Subcutaneous abdominal adipose tissue (tissue), 5 donors: ENCODE measurements around the gene KLK10.

Experiments used
- H3K27ac ChIP-seq: one replicate; pipeline ENCODE4 v1.7.0; 2013; ENCODE audit warnings: low read depth, mild to moderate bottlenecking, inconsistent platforms, low read length, moderate library complexity
- H3K27me3 ChIP-seq, 5 donors: one replicate each; pipeline ENCODE4 v1.7.0; 2013; ENCODE audit warnings: low read length in 5 of 5, inconsistent platforms in 1 of 5; ENCODE audit not compliant: control insufficient read depth in 5 of 5, insufficient read depth in 4 of 5
- H3K36me3 ChIP-seq, 5 donors: one replicate each; pipeline ENCODE4 v1.7.0; 2013; ENCODE audit warnings: low read length in 5 of 5; ENCODE audit not compliant: control insufficient read depth in 5 of 5, insufficient read depth in 5 of 5
- H3K4me1 ChIP-seq, 5 donors: one replicate each; pipeline ENCODE4 v1.7.0; 2013; ENCODE audit warnings: low read length in 5 of 5, mild to moderate bottlenecking in 3 of 5, moderate library complexity in 1 of 5; ENCODE audit not compliant: control insufficient read depth in 5 of 5, insufficient read depth in 5 of 5
- H3K4me3 ChIP-seq, 5 donors: one replicate each; pipeline ENCODE4 v1.7.0; 2013; ENCODE audit warnings: low read length in 5 of 5, low read depth in 1 of 5
- H3K9ac ChIP-seq, 5 donors: one replicate each; pipeline ENCODE4 v1.7.0; 2013; ENCODE audit warnings: low read length in 5 of 5, mild to moderate bottlenecking in 4 of 5, moderate library complexity in 3 of 5
- H3K9me3 ChIP-seq, 5 donors: one replicate each; pipeline ENCODE4 v1.7.0; 2013; ENCODE audit warnings: low read length in 5 of 5; ENCODE audit not compliant: control insufficient read depth in 5 of 5
- donor health status: healthy.
- donor health status: healthy.
- donor health status: healthy.
- donor health status: healthy.
- donor health status: healthy.

Gene KLK10, protein sequence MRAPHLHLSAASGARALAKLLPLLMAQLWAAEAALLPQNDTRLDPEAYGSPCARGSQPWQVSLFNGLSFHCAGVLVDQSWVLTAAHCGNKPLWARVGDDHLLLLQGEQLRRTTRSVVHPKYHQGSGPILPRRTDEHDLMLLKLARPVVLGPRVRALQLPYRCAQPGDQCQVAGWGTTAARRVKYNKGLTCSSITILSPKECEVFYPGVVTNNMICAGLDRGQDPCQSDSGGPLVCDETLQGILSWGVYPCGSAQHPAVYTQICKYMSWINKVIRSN

DNA sequence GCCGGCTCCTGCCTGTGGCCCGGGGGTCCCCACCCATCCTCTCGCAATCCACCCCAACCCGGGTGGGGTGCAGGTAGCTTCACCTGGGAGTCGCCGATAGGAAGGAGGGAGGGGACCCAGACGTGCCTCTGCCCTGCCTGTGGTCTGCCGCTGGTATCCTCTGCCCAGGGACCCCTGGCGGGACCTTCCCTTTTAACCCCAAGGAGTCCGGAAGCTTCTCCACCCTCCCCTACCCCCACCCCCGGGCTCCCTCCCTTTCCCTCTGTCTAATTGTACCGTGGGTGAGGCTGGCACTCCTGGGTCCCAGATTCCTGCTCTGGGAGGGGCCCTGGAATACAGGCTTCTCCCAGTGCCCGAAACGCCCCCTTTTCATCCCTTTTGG, at the start of gene KLK10:
TSS of gene KLK10 (minus strand) at position 166 of the 382 bp plus-strand sequence. CDS start 579 bp downstream, outside the sequence.
- Histone ChIP-seq H3K27ac (no peak within 1 kb of the TSS), H3K36me3 (no peaks in the 10 kb centered on the region), H3K4me3 (peak within 1 kb of the TSS in 2 of 5 donors; percentile 18 to 50), H3K9ac (no peak within 1 kb of the TSS), H3K27me3 (peaks cover 36 to 67% (median 54%) of the 10 kb centered on the region in 5 donors), H3K9me3 (no peaks in the 10 kb centered on the region), H3K4me1 (peaks cover 0 to 25% (median 20%) of the 10 kb centered on the region in 5 donors)

DNA sequence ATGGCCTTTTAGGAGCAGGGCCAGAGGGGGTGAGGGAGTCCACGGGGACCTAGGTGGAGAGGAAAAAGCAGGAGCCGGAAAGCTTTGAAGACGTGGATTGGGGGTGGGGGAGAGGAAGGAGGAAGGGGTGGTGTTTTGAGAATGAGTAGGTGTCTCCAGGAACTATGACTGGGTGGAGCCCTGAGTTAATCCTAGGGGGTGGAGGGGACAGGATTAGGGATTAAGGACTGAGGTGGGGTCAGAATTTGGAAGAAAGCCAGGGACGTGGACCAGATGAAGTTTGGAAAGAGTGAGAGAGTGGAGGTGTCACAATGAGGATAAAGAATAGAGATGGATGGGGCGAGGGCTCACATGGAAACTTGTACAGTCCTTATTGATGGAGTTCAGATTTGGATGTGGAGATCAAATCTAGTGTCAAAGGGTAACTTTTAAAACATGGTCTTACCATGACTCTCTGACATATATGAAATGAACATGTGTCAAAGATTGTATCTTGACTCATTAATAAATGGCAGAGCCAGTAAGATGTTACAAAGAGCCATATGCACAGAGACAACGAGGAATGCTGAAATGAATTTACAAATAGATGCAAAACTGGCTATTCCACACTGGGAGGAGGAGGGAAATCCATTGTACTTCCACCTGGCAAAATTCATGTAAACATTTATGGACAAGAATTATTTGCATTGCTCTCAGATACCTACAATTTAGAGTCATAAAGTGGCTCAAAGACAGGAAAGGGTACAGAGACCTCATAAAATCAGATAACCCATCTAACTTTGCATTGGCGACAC, 47.1 kb upstream of the KLK10 start:
- H3K4me3 ChIP-seq, result no peak overlapping the region
- no peak overlapping the region for H3K27ac ChIP-seq
- H3K36me3 ChIP-seq, result no peaks in the 10 kb centered on the region
- H3K9me3 ChIP-seq, result no peaks in the 10 kb centered on the region
- peaks cover 0 to 6% (median 0%) of the 10 kb centered on the region in 5 donors for H3K4me1 ChIP-seq
- peaks cover 4 to 27% (median 26%) of the 10 kb centered on the region in 5 donors for H3K27me3 ChIP-seq
- H3K9ac ChIP-seq, result no peak overlapping the region

DNA sequence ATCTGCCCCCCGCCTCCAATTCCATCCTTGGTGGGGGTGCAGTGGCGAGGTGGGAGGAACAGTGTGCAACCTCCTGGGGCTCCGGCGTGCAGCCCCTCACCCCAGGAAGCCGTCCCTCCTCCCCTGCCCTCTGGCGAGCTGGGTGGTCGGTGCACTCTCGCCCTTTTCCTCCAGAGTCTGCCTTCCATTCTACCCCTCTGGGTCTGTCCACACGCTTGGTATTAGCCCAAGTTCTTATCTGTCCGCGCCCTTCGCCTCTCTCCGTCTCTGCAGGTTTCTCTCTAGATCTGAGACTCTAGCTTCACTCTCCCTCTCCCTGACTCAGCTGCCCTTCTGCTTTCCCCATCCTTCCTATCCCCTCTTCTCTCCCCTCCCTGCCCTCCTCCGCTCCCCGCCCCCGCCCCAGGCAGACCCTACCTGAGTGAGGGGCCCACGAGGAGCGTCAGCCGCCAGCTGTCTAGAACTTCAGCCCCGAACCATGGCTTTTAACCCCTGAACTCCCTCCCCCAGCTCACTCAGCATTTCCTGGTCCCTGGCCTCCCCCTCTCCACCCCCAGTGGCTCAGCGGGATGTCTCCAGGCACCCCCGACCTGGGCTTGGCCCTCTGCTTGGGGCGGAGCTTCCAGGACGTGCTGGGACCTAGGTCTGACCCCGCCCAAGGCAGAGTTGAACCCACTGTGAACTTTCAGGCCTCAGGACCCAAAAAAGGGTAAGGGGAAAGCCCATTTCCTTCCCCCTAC, 45.9 kb upstream of the KLK10 start:
- Histone ChIP-seq H3K27me3 (peaks cover 4 to 32% (median 25%) of the 10 kb centered on the region in 5 donors), H3K4me1 (peaks cover 0 to 6% (median 0%) of the 10 kb centered on the region in 5 donors), H3K36me3 (no peaks in the 10 kb centered on the region), H3K4me3 (peak overlapping the region in 2 of 5 donors; percentile 22 to 37), H3K27ac (no peak overlapping the region), H3K9me3 (no peaks in the 10 kb centered on the region), H3K9ac (no peak overlapping the region)

DNA sequence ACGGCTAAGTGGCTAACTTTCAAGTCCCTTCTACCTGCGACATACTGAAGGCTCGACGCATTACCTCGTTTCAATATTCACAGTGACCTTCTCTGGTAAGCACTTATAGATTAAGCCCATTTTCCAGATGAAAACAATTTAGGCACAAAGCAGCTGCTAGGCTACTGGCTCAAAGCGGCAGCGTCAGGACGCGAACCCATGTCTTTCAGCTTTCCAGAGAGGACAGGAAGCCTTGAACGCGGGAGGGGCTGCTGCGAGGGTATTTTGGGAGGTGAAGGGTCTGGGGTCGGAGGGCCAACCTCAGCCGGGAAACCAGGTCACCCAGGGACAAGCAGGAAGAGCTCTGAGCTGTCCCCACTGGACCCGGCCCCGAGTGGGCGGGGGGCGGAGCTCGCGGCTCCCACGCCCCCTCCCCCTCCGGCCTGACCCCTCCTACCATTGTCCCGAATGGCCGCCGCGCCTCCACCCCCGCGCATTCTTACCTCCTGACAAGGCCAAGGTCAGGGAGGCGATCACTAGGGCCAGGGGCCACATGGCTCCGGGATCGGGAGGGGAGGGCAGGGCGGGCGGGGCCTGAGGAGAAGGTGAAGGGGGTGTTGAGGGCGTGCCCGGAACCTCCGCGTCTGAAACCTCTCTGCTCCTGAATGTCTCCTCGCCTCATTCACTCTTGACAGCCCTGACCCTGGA, 45.2 kb upstream of the KLK10 start, which contains the start of gene KLK13:
TSS of gene KLK13 (minus strand) at position 559 of the 687 bp plus-strand sequence. CDS start at position 534, 25 bp downstream.
- no peak within 1 kb of the TSS for H3K27ac ChIP-seq
- peaks cover 4 to 38% (median 27%) of the 10 kb centered on the region in 5 donors for H3K27me3 ChIP-seq
- H3K4me1 ChIP-seq, result peaks cover 0 to 6% (median 0%) of the 10 kb centered on the region in 5 donors
- H3K4me3 ChIP-seq, result peak within 1 kb of the TSS in 2 of 5 donors; percentile 22 to 37
- H3K9me3 ChIP-seq, result no peaks in the 10 kb centered on the region
- H3K9ac ChIP-seq, result no peak within 1 kb of the TSS
- no peaks in the 10 kb centered on the region for H3K36me3 ChIP-seq

DNA sequence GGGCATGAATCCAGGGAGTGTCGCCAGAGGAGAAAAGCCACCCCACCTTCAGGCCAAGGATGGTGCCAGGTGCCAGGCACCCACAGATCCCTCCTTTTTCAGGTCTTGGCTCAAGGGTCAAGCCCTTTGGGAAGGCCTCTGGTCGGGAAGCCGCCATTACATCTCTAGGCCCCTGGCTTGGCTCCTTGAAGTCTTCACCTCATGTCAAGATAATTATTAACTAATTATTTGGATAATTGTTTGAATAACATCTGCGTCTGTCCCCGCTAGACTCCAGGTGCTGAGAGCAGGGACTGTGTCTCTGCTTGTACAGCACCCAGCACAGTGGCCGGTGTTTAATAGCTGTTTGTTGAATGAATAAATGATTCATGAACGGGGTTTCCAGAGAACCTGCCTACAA, 44.2 kb upstream of the KLK10 start:
- Histone ChIP-seq H3K36me3 (no peaks in the 10 kb centered on the region), H3K9me3 (no peaks in the 10 kb centered on the region), H3K9ac (no peak overlapping the region), H3K4me3 (no peak overlapping the region), H3K27ac (no peak overlapping the region), H3K27me3 (peaks cover 4 to 38% (median 27%) of the 10 kb centered on the region in 5 donors), H3K4me1 (peaks cover 0 to 6% (median 0%) of the 10 kb centered on the region in 5 donors)

DNA sequence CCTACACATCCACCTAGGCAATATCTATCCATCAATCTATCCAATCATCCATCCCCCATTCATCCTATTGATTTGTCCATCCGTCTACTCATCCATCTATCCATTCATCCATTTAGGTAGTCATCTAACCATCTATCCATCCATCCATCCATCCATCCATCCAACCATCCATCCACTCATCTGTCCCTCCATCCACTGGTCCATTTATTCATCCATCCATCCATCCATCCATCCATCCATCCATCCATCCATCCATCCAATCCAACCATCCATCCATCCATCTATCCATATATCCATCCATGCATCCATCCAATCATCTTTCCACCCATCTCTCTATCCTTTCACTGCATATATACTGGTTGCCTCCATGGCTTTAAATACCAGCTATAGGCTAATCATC, 41.5 kb upstream of the KLK10 start:
- Histone ChIP-seq H3K4me3 (no peak overlapping the region), H3K27ac (no peak overlapping the region), H3K36me3 (no peaks in the 10 kb centered on the region), H3K4me1 (peaks cover 0 to 6% (median 0%) of the 10 kb centered on the region in 5 donors), H3K27me3 (peaks cover 4 to 31% (median 19%) of the 10 kb centered on the region in 5 donors), H3K9me3 (no peaks in the 10 kb centered on the region), H3K9ac (no peak overlapping the region)

DNA sequence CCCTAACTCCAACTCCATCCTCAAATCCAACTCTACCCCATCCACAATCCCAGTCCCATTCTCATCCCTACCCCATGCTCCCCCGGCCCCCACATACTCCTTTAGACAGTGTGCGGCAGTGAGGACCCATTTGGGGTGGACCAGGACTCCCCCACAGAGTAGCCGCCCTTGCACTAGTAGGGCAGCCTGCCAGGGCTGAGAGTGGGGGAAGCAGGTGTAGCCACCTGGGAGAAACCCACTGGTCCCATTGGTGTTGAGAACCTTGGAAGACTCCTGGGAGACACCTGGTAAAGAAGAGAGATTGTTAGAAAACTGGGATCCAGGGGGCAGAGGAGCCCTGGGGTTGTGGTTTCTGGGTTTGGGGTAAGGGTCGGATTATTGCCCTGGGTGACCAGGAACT, 40.8 kb upstream of the KLK10 start:
- H3K4me3 ChIP-seq, result no peak overlapping the region
- peaks cover 0 to 27% (median 13%) of the 10 kb centered on the region in 5 donors for H3K27me3 ChIP-seq
- H3K36me3 ChIP-seq, result no peaks in the 10 kb centered on the region

DNA sequence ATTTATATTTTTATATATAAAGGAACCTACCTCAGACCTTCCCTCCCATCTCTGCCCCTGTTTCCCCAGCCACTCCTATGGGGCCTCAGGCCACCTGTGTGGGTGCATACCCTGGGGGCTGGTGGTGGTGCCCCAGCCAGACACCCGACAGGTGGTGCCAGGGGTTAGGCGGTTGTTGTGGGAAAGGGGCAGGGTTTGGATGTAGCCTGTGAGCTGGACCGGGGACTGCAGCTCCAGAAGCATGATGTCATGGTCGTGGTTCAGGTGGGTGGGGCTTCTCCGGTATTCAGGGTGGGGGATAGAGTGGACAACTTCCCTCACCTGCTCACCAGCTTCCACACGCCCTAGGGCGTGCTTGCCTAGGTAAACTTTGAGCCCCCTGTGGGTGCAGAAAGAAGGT, 40.2 kb upstream of the KLK10 start:
- peaks cover 0 to 2% (median 0%) of the 10 kb centered on the region in 5 donors for H3K4me1 ChIP-seq
- no peak overlapping the region for H3K4me3 ChIP-seq
- H3K9ac ChIP-seq, result no peak overlapping the region
- no peak overlapping the region for H3K27ac ChIP-seq
- peaks cover 0 to 26% (median 10%) of the 10 kb centered on the region in 5 donors for H3K27me3 ChIP-seq
- no peaks in the 10 kb centered on the region for H3K36me3 ChIP-seq
- no peaks in the 10 kb centered on the region for H3K9me3 ChIP-seq

More for the DNA sequence above, 40.8 kb upstream of the KLK10 start:
- Histone ChIP-seq H3K27ac (no peak overlapping the region), H3K4me1 (peaks cover 0 to 6% (median 0%) of the 10 kb centered on the region in 5 donors), H3K9ac (no peak overlapping the region), H3K9me3 (no peaks in the 10 kb centered on the region)

DNA sequence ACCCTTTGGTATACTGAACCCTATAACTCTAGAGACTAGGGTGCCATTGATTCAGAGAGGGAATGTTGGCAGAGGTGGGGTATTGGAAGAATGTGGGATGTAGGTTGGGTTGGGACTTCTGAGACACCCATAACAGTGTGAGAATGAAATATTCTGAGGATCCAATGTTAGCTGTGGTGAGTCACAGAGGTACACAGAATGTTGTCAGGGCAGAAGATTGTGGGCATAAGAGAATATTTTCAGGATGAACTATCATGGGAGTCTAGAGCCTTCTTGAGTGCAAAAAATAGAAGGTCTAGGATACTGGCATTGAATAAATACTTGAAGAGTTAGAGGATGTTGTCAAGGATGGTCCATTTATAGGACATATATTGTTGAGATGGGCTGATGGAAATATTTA, 36.4 kb upstream of the KLK10 start:
- H3K4me1 ChIP-seq, result no peaks in the 10 kb centered on the region
- H3K27me3 ChIP-seq, result peaks cover 4 to 29% (median 15%) of the 10 kb centered on the region in 5 donors
- H3K9ac ChIP-seq, result no peak overlapping the region
- H3K9me3 ChIP-seq, result no peaks in the 10 kb centered on the region
- no peak overlapping the region for H3K27ac ChIP-seq
- no peaks in the 10 kb centered on the region for H3K36me3 ChIP-seq
- no peak overlapping the region for H3K4me3 ChIP-seq
